GM18868 (cell line): ENCODE data around the gene SRPK3.
"Not testable (repeated sequence)": the region's sequence is repeated elsewhere in the genome, so short reads cannot be mapped to it uniquely, and the experiment has no call there.

Experiments
- ATAC-seq: cut with Tn5 transposase; IDR thresholded peaks from one replicate; pipeline ENCODE4 v1.9.1; 2021; ENCODE audit warnings: mild to moderate bottlenecking, moderate library complexity; ENCODE audit not compliant: unreplicated experiment

Gene SRPK3

DNA sequence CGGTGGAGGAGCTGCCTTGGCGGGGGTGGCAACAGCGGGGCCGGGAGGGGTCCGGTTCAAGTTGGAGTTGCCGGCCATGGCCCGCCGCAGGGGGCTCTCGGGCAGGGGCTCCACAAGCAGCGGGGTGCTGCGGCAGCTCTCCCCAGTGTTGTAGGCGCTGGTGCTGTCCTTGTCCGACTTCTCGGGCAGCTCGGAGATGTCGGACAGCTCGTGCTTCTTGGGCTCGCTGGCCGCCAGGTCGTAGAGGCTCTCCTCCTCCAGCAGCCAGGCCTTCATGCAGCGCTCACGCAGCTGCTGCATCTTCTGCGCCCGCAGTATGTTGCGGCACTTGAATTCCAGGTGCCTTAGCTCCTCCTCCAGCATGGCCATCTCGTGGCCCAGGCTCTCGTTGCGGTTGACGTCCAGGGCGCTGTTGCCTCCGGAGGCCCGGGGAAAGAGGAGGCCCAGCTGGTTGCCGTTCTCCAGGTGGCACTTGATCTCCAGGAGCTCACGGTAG lies 23.3 kb downstream of the SRPK3 start:
- ATAC-seq = no peak

GRCh38 chrX:153804621-153805020 lies 23.8 kb downstream of the SRPK3 start:
- no peak for ATAC-seq

- ATAC-seq = no peak
Measured at GRCh38 chrX:153805436-153805835, 24.6 kb downstream of the SRPK3 start.

GRCh38 chrX:153806999-153807575 lies 26.2 kb downstream of the SRPK3 start:
- no peak for ATAC-seq

- ATAC-seq = no peak
Measured at GRCh38 chrX:153807976-153808375, 27.1 kb downstream of the SRPK3 start.

DNA sequence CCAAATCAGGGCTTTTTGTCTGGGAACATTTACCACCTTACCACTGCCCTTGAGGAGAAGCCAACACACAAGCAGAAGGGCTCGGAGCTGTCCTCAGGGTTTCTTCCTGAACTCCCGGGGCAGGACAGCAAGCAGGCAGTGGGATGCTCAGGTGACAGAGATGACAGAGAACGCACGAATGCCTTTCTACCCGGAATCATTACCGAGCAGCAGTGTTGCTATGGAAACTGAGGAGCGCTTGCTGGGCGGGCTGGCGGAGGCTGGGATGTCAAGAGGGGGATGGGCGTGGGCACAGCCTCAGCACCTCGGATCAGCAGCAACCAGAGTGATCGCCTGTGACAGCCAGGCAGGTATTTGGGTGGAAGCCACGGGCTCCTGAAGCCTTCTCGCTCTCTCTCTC lies 31.4 kb downstream of the SRPK3 start:
- no peak for ATAC-seq

- no peak for ATAC-seq
Measured at GRCh38 chrX:153813161-153813560, 32.3 kb downstream of the SRPK3 start.

GRCh38 chrX:153814591-153815315 lies 33.9 kb downstream of the SRPK3 start:
- no peak for ATAC-seq

GRCh38 chrX:153816831-153817690 lies 36.2 kb downstream of the SRPK3 start:
- ATAC-seq = no peak

GRCh38 chrX:153818064-153818463 lies 37.2 kb downstream of the SRPK3 start:
- not testable (repeated sequence) for ATAC-seq

DNA sequence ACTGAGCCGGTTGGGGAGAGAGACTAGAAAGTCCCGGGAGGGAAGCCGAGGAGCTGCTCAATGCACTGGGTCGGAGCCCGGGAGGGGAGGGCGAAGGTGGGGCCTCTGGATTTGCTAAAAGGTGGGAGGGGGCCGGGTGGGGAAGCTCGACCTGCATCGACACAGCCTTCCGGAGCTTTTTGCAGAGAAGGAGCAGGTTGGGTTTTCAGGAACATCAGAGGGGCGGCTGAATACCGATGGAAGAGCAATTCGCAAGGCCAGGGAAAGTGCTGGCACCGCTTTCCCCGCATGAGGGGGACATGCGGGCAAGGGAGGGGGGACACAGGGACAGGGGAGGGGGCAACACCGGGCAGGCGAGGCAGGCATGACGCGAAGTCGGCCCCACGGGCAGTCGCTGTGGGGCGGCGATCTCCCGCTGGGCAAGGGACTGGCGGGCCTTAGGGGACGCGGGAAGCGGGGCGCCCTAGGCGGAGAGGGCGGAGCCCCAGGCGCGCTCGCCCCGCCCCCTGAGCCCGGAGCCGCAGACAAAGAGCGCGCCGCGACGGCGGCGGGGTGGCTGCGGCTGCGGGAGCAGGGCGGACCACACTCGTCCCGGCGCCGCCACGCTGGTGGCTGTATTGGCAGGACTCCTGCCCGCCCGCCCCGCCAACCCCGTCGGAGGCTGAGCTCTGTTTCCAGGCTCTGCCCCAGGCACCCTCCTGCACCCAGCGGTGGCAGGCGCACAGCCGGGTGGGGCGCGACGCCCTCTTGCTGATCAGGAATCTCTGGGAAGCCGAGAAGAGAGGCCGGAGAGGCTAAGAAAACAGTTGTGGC lies 37.9 kb downstream of the SRPK3 start:
- ATAC-seq = no peak

- no peak for ATAC-seq
Measured at GRCh38 chrX:153819384-153820040, 38.7 kb downstream of the SRPK3 start.

- no peak for ATAC-seq
Measured at GRCh38 chrX:153820601-153821000, 39.8 kb downstream of the SRPK3 start.

GRCh38 chrX:153821066-153821465 lies 40.2 kb downstream of the SRPK3 start:
- ATAC-seq = no peak

DNA sequence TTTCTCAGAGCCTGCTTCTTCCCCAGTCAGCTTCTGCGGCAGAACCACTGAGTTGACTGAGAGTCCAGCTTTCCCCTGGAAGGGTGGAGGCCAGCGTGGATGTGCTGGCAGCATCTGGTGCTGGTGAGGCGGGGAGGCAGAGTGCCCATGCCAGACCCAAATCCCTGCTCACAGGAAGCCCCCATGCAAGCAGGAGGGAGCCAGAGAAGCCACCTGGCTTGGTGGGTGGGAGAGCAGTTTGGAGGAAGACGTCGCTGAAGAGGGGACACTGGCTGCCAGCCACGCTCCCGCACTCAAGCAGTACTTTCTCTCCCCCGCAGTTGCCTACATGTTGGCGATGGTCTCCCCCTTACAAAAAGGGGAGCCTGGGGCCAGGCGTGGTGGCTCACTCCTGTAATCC lies 43.5 kb downstream of the SRPK3 start:
- no peak for ATAC-seq

DNA sequence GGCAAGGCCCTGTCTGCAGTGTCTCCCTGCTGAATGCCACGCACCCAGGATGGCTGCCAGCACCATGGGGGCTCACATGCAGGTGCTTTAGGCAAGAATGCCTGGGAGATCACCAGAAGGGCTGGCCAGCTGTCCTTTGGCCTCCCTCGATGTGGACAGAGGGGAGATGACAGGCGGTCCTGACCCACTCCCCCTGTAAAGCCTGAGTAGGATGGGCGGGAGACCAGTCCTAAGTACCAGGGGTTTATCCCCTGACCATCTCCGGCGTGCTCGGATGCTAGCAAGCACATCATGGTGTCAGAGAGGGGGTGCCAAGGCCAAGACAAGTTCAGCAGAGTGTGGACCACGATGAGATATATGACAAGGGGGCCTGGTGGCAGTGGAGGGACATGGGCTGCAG lies 44.2 kb downstream of the SRPK3 start:
- ATAC-seq = no peak

GRCh38 chrX:153827016-153827415 lies 46.2 kb downstream of the SRPK3 start:
- no peak for ATAC-seq

DNA sequence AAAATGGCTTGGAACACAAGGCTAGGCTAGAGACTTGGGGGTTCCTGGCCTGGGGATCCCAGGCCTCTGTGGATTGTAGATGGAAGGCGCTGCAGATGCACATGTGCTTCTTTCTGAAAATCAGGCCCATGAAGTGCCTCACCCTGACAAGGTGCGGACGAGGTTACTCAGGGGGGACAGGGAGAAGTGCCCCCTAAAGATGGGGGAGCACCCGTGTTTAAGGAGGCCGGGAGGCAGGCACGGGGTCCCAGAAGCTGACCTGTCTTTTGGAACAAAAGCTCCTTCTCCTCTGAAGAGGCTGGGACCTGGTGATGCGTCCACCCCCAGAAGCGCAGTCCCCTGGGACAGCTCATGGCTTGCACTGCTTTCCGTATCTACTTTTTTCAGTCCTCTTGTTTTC lies 47.1 kb downstream of the SRPK3 start:
- ATAC-seq = no peak

- no peak for ATAC-seq
Measured at GRCh38 chrX:153828308-153828707, 47.5 kb downstream of the SRPK3 start.
